Measurements from ENCODE around the gene SPACA7. TPM values are rescaled to one million over a fixed set of nuclear protein-coding genes. Genes with fewer than 3 reads are reported as not detected.

SPACA7 gene
- polyA plus RNA-seq, 1 donor from 2014 or later, result not detected

DNA sequence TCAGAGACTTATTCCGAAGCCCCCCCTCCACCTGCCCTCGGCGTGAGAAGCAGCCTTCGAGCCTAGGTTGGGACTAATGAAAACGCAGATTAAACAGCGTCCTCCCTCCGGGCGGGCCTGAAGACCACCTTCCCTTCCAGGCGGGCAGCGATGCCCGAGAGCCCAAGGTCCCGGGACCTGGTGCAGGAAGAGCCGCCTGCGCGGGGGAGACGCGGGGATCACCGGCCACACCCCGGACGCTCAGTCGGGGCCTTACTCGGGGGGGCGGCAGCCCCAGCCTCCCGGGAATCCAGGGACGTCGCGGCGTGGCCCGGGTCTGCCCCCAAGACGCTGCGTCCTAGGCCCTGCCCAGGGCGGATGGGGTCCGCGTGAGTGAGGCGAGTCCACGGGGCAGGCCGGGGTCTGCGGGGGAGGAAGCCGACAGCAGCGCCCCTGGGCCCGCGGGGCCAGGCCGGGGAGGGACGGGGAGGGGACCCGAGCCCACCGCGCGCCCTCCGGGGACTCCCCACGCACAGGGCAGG is 33.3 kb upstream of the SPACA7 start:
- peaks cover 5% of the 10 kb centered on the region for H3F3A ChIP-seq (ENCODE audit: insufficient read depth, low read length, poor library complexity, severe bottlenecking)
- H3K36me3 ChIP-seq (ENCODE audit: insufficient read depth, low read length), result no peaks in the 10 kb centered on the region
- H3K9ac ChIP-seq (ENCODE audit: low read length), result no peak overlapping the region
- no peak overlapping the region for H3K27ac ChIP-seq (ENCODE audit: low read length)
- H3K9me3 ChIP-seq (ENCODE audit: low read length), result no peaks in the 10 kb centered on the region
- no peaks in the 10 kb centered on the region for H3K9me2 ChIP-seq (ENCODE audit: insufficient read depth, low read length)
- no peaks in the 10 kb centered on the region for H3K79me2 ChIP-seq (replicated peaks; ENCODE audit: insufficient read depth, low read length)
- no peak overlapping the region for H2AFZ ChIP-seq (ENCODE audit: low read depth, low read length)
- TF ChIP-seq MXI1 (conservative IDR thresholded peaks at IDR 0.05; ENCODE audit: poor library complexity, severe bottlenecking), result no peak
- no peak for TF ChIP-seq RAD21 (conservative IDR thresholded peaks at IDR 0.05)
- no peak for TF ChIP-seq EZH2 (IDR thresholded peaks at IDR 0.05; ENCODE audit: borderline replicate concordance, insufficient read depth, low read length, poor library complexity, severe bottlenecking)
- no peak for TF ChIP-seq TAF1 (IDR thresholded peaks at IDR 0.05; ENCODE audit: low read depth)
- TF ChIP-seq, protein P1, sequence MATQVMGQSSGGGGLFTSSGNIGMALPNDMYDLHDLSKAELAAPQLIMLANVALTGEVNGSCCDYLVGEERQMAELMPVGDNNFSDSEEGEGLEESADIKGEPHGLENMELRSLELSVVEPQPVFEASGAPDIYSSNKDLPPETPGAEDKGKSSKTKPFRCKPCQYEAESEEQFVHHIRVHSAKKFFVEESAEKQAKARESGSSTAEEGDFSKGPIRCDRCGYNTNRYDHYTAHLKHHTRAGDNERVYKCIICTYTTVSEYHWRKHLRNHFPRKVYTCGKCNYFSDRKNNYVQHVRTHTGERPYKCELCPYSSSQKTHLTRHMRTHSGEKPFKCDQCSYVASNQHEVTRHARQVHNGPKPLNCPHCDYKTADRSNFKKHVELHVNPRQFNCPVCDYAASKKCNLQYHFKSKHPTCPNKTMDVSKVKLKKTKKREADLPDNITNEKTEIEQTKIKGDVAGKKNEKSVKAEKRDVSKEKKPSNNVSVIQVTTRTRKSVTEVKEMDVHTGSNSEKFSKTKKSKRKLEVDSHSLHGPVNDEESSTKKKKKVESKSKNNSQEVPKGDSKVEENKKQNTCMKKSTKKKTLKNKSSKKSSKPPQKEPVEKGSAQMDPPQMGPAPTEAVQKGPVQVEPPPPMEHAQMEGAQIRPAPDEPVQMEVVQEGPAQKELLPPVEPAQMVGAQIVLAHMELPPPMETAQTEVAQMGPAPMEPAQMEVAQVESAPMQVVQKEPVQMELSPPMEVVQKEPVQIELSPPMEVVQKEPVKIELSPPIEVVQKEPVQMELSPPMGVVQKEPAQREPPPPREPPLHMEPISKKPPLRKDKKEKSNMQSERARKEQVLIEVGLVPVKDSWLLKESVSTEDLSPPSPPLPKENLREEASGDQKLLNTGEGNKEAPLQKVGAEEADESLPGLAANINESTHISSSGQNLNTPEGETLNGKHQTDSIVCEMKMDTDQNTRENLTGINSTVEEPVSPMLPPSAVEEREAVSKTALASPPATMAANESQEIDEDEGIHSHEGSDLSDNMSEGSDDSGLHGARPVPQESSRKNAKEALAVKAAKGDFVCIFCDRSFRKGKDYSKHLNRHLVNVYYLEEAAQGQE (IDR thresholded peaks at IDR 0.05; ENCODE audit: borderline replicate concordance), result no peak
- no peak for TF ChIP-seq SMC3 (conservative IDR thresholded peaks at IDR 0.05; ENCODE audit: poor library complexity)
- TF ChIP-seq POLR2AphosphoS5 (IDR thresholded peaks at IDR 0.05), result no peak
- no peak for TF ChIP-seq EP300 (conservative IDR thresholded peaks at IDR 0.05; ENCODE audit: poor library complexity, severe bottlenecking)
- TF ChIP-seq, protein P2, sequence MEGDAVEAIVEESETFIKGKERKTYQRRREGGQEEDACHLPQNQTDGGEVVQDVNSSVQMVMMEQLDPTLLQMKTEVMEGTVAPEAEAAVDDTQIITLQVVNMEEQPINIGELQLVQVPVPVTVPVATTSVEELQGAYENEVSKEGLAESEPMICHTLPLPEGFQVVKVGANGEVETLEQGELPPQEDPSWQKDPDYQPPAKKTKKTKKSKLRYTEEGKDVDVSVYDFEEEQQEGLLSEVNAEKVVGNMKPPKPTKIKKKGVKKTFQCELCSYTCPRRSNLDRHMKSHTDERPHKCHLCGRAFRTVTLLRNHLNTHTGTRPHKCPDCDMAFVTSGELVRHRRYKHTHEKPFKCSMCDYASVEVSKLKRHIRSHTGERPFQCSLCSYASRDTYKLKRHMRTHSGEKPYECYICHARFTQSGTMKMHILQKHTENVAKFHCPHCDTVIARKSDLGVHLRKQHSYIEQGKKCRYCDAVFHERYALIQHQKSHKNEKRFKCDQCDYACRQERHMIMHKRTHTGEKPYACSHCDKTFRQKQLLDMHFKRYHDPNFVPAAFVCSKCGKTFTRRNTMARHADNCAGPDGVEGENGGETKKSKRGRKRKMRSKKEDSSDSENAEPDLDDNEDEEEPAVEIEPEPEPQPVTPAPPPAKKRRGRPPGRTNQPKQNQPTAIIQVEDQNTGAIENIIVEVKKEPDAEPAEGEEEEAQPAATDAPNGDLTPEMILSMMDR (IDR thresholded peaks at IDR 0.05; ENCODE audit: poor library complexity, severe bottlenecking), result no peak
- H3K4me3 ChIP-seq (ENCODE audit: low read length), result no peak overlapping the region
- H3K27me3 ChIP-seq (ENCODE audit: insufficient read depth, low read depth, low read length), result no peaks in the 10 kb centered on the region
- H4K20me1 ChIP-seq (ENCODE audit: insufficient read depth), result no peaks in the 10 kb centered on the region
- no peak overlapping the region for H3K4me2 ChIP-seq (ENCODE audit: low read length)

- H3K9ac ChIP-seq (ENCODE audit: low read length), result no peak overlapping the region
- no peak overlapping the region for H3K4me3 ChIP-seq (ENCODE audit: low read length)
- peak overlapping the region; percentile 81 for H3K27ac ChIP-seq (ENCODE audit: low read length)
- H3K9me3 ChIP-seq (ENCODE audit: low read length), result no peaks in the 10 kb centered on the region
- H3K27me3 ChIP-seq (ENCODE audit: insufficient read depth, low read depth, low read length), result no peaks in the 10 kb centered on the region
- TF ChIP-seq POLR2AphosphoS5 (IDR thresholded peaks at IDR 0.05) (no peak), SMC3 (conservative IDR thresholded peaks at IDR 0.05; ENCODE audit: poor library complexity) (no peak), RAD21 (conservative IDR thresholded peaks at IDR 0.05) (no peak), MXI1 (conservative IDR thresholded peaks at IDR 0.05; ENCODE audit: poor library complexity, severe bottlenecking) (no peak), EP300 (conservative IDR thresholded peaks at IDR 0.05; ENCODE audit: poor library complexity, severe bottlenecking) (no peak), EZH2 (IDR thresholded peaks at IDR 0.05; ENCODE audit: borderline replicate concordance, insufficient read depth, low read length, poor library complexity, severe bottlenecking) (no peak), TAF1 (IDR thresholded peaks at IDR 0.05; ENCODE audit: low read depth) (no peak)
- TF ChIP-seq, protein P2 (IDR thresholded peaks at IDR 0.05; ENCODE audit: poor library complexity, severe bottlenecking), result no peak
- TF ChIP-seq, protein P1 (IDR thresholded peaks at IDR 0.05; ENCODE audit: borderline replicate concordance), result no peak
- H3K79me2 ChIP-seq (replicated peaks; ENCODE audit: insufficient read depth, low read length), result no peaks in the 10 kb centered on the region
- H4K20me1 ChIP-seq (ENCODE audit: insufficient read depth), result no peaks in the 10 kb centered on the region
- no peak overlapping the region for H3K4me2 ChIP-seq (ENCODE audit: low read length)
- H3K9me2 ChIP-seq (ENCODE audit: insufficient read depth, low read length), result no peaks in the 10 kb centered on the region
- peaks cover 5% of the 10 kb centered on the region for H3F3A ChIP-seq (ENCODE audit: insufficient read depth, low read length, poor library complexity, severe bottlenecking)
- no peak overlapping the region for H2AFZ ChIP-seq (ENCODE audit: low read depth, low read length)
- H3K36me3 ChIP-seq (ENCODE audit: insufficient read depth, low read length), result no peaks in the 10 kb centered on the region
Measured at GRCh38 chr13:112343591-112343990, 32.6 kb upstream of the SPACA7 start.
